GM23248 (cell line): Measurements from ENCODE around the gene C22orf39.

ENCODE experiments used
- EZH2 ChIP-seq: fragments of 200-600 bp; sonication (generic); IDR thresholded peaks from 2 replicates; pipeline ENCODE4 v1.6.1; 2018; ENCODE audit warnings: antibody characterized with exemption, mild to moderate bottlenecking; ENCODE audit not compliant: insufficient read depth, poor library complexity, severe bottlenecking
- EZH2phosphoT487 ChIP-seq: fragments of 200-600 bp; sonication (generic); IDR thresholded peaks from 2 replicates; pipeline ENCODE4 v1.6.1; 2018; ENCODE audit warnings: antibody characterized with exemption, moderate library complexity, mild to moderate bottlenecking, low read depth; ENCODE audit not compliant: insufficient read depth

GRCh38 chr22:19461506-19461905 lies 14.0 kb upstream of the C22orf39 start:
- TF ChIP-seq EZH2 (no peak), EZH2phosphoT487 (no peak)
